Activated naive CD4-positive, alpha-beta T cell treated with Interleukin-2 at 50 U/mL for 16 hours (primary cell): ENCODE results near the gene MAP3K14.
A peak's percentile ranks its signal among the peaks of the same experiment; 100 is the strongest.

Experiments used
- DNase-seq: peaks from one replicate; pipeline ENCODE4 v3.0.0-alpha.2; 2020

The MAP3K14 gene

GRCh38 chr17:45338996-45339535 lies 22.2 kb upstream of the MAP3K14 start:
- DNase-seq, result no peak

DNA sequence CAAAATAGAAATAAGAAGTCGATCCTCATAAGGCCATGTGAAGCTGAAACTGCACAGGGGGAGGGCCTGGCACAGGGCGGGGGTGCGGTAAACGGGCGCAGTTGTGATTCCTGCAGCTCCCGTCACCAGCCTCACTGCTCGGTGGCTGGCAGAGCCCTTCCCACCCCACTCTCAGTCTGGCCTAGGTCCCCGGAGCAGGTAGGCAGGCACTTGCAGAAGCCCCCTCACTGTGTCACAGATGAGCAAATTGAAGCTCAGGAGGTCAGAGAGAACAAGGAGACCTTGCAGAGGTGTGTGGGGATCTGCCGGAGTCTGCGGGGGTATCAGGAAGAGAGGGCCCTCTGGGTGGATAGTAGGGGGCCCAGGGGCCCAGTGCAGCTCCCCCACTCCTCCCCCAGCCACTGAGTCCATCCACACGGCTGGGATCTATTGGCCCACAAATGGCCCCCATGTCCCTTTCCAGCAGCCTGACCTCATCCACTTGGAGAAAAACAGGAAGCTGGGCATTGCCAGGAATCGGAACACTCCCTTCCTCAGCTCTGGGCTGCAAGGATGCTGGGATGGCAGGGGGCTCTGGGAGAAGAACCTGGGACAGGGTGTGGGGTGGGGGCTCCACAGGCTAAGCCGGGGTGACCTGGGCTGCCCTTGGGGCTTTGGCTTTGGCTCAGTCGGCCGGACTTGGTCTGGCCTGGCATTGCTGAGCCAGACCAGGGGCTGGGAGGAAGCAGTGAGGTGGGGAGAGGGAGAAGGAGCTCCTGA lies 21.4 kb upstream of the MAP3K14 start:
- DNase-seq, result no peak

- no peak for DNase-seq
These were observed 19.8 kb upstream of the MAP3K14 start for GRCh38 chr17:45336390-45337182.

- DNase-seq, result no peak
These were observed 18.9 kb upstream of the MAP3K14 start for GRCh38 chr17:45335721-45336120.

DNA sequence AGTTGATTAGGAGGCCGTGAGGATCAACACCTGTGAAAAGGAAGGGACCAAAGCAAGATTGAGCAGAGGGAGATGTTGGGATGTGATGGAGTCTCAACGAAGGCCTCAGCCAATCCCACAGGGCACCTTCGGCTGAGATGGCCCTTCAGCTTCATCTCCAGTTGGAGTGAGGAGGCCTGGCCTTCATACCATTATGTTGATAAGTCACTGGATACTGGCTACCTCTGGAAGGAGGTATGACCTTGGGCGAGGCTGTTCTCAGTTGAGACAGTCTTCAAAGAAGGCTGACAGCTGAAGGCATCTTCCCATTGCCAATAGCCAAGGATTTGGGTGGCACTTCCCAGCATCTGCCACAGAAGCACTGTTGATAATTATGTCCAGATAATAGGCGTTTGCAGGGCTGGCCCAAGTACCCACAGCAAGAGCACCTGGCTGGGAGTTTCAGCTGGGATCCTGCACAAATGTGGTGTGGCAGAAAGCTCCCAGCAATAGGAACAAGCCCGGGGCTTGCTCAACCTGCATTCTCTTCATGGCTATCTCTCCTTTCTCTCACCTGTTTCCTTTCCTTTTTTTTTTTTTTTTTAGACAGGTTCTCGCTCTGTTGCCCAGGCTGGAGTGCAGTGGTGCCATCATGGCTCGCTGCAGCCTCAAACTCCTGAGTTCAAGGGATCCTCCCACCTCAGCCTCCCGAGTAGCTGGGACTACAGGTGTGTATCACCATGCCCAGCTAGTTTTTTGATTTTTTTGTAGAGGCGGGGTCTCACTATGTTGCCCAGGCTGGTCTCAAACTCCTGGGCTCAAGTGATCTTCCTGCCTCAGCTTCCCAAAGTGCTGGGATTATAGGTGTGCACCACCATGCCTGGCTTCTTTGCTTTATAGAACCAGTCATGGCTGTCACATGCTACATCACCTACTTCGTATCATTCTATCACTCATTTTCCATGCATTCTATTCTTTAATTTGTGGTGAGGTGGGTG lies 18.2 kb upstream of the MAP3K14 start:
- no peak for DNase-seq

- no peak for DNase-seq
These were observed 17.4 kb upstream of the MAP3K14 start for GRCh38 chr17:45334231-45334630.

- no peak for DNase-seq
These were observed 16.9 kb upstream of the MAP3K14 start for GRCh38 chr17:45333702-45334092.

GRCh38 chr17:45332989-45333701 lies 16.3 kb upstream of the MAP3K14 start:
- no peak for DNase-seq

GRCh38 chr17:45332505-45332904 lies 15.7 kb upstream of the MAP3K14 start:
- no peak for DNase-seq

- DNase-seq, result no peak
These were observed 9.8 kb upstream of the MAP3K14 start for GRCh38 chr17:45326626-45327025.

DNA sequence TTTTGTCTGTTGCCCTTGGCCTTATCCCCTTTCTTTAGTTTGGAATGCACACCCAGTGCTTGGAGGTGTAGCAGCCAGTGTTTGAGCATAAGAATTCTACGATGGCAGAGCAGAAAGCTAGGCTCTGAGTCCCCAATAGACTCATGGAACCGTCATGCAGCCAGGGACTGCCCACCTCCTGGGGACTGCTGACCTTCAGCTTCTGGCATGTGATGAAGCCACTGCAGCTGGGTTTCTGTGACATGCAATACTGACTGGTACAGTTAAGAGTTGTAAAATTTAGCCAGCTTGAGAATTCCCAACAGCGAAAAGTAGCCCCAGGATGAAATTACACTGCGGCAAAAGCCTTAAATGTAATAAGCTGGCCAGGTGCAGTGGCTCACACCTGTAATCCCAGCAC lies 9.0 kb upstream of the MAP3K14 start:
- no peak for DNase-seq

GRCh38 chr17:45324336-45324735 lies 7.5 kb upstream of the MAP3K14 start:
- DNase-seq, result no peak

DNA sequence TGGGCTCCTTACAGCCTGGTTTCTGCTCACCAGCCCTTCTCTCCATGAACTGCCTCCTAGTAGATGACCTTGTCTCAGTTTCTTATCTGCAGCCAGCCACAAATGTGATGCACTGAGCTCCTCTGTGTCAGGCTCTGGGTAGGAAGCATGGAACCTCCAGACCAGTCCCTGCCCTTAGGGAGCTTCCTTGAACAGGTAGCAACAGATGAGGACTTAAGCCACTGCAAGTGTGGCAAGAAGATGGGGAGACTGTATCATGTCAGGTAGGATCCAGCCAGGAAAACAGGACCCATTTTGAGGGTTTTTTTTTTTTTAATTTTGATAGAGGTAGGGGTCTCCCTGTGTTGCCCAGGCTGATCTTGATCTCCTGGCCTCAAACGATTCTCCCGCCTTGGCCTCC lies 5.3 kb upstream of the MAP3K14 start:
- no peak for DNase-seq

GRCh38 chr17:45320931-45321461 lies 4.2 kb upstream of the MAP3K14 start:
- DNase-seq, result no peak

DNA sequence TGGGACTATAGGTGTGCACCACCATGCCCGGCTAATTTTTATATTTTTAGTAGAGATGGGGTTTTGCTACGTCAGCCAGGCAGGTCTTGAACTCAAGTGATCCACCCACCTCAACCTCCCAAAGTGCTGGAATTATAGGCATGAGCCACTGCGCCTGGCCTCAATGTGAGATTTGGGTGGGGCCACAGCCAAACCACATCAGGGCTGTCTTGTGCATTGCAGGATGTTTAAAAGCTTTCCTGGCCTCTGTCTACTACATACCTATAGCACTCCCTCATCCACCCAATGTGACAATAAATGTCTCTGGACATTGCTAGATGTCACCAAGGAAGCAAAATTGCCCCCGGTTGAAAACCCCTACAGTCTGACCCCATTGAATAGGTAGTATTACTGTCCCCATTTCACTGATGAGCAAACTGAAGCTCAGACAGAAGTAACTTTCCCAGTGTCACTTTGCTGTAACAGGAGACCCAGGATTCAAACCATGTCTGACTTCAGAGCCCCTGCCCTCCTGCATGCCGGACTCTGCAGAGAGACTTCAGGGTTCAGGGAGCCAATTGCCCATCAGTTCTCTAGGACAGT lies 3.6 kb upstream of the MAP3K14 start:
- DNase-seq, result no peak

GRCh38 chr17:45319239-45319703 lies 2.5 kb upstream of the MAP3K14 start:
- DNase-seq, result no peak

DNA sequence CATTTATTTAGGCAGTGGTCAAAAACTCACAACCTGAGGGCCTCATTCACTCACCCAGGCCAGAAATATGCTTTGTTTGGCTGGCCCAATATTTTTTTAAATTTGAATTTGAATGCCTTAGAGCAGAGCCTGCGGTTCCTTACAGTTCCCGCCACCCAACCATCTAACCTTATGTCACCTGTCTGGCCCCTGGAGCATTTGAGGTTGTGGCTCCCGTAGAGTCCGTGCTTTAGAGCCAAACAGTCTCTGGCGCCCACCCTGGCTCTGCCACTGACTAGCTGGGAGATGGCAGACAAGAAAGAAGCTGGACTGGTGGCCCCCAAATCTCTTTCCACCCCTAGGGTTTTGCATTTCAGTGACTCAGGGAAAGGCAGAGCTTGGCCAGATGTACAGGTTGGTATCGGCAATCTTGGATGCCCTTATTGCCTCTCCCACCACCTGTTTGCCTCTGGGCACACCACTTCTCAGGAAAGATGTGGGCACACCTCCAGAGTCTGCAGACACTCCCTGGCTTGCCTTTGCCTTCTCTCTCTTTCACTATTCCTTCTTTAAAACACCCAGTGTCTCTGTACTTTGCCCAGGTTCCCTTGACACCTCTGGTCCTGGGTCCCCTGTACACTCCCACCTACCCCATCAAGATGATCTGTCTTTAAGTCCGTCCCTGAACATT lies 1.9 kb upstream of the MAP3K14 start:
- no peak for DNase-seq

DNA sequence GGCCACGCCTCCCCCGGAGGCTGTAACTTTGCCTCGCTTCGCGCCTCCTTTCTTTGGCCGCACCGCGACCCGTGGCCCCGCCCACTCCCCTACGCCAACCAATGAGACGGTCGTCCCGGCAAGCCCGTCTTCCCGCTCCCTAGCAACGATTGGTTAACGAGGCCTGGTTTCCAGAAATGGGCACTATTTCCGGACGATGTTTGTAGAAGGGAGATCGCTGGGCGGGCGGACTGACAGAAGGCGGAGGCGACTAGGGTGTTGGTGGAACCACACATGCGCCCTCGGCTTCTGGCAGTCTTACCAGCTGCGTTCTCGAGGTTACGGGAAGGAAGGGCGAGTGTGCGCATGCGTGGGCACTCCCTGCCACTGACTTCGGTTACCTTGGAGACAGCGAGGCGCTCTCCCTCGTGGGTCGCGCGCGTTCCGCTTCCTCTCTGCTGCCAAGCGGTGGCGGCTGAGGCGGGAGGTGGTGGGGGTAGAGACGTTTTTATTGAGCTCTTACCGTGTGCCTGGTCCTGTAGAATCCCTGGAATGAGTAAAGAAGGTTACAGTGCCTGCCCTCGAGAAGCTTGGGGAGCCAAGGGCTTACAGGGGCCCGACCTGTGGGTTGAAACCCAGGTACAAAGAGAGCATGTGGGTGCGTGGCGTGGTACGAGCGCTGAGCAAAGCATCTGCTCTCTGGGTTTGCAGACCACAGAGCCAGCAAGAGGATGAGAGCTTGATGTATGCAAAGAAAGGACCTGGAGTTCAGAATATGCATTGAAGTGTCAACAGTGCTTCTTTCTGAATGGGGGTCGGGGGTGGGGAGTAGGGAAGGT lies 500 bp upstream of the MAP3K14 start:
- DNase-seq, result peak; percentile 100

DNA sequence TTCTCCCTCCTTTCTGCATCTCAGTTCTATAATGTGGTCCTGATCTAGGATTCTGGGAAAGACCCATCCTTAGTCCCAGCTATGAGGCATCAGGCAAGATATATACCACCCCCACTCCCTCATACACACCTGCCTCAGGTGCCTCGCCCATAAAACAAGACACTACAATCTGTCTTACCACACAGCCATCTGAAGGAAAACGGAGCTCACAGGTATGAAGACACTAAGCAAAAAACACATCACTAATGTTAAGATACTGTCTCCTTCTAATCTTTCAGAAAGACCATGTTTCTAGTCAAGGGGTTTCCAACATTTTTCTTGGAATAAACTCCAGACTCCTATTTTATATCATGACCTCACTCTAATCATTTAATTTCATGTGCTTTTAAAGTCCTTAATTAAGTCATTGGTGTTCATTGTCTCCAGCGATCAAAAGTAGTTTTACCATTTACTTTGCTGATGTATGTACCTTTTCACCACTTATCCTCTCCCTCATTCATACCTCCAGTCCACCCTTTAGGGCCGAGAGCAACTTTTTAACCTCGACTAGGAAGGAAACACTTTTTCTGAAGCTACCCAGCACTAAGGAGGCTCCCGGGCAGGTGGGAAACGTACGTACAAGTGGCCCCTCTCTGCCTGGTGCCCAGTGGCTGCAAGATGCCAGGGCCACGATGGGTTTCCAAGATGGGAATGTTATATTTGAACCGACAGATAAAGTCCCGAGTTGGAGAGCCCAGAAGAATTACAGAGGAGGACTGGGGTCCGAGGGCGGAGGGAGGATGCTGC lies 979 bp downstream of the MAP3K14 start:
- DNase-seq, result no peak
